Prostate gland (tissue), 2 donors: Measurements from ENCODE around the gene TNFAIP6.

Source experiments
- CTCF ChIP-seq, 4 experiments: fragments of 200-600 bp in 2 of 4; fragments of 450-650 bp in 2 of 4; sonication (generic) in 2 of 4; IDR thresholded peaks; 1 replicate in 3 of 4; 2 replicates in 1 of 4; pipeline ENCODE4 v1.5.1; 2016 to 2019; ENCODE audit warnings: antibody characterized with exemption in 4 of 4, mild to moderate bottlenecking in 2 of 4, moderate library complexity in 2 of 4
- POLR2A ChIP-seq: fragments of 450-650 bp; IDR thresholded peaks from one replicate; pipeline ENCODE4 v1.6.1; 2016; ENCODE audit warnings: antibody characterized with exemption, mild to moderate bottlenecking

- TF ChIP-seq CTCF (IDR thresholded peaks at IDR 0.05): no peak
- TF ChIP-seq POLR2A: no peak
Observed at GRCh38 chr2:151381266-151381665, 23.9 kb downstream of the TNFAIP6 start.
